OCI-LY1 (cell line): Measurements from ENCODE around the gene PROC.

Source experiments
- H2AFZ ChIP-seq: fragments of 200-600 bp; sonication (generic), shearing (Covaris generic); 2 replicates; pipeline ENCODE4 v1.6.0; 2014; ENCODE audit warnings: antibody characterized with exemption, mild to moderate bottlenecking, low read length
- H3F3A ChIP-seq: fragments of 200-600 bp; sonication (generic), shearing (Covaris generic); 2 replicates; pipeline ENCODE4 v1.6.0; 2014; ENCODE audit warnings: mild to moderate bottlenecking, antibody characterized with exemption, low read length, moderate library complexity; ENCODE audit not compliant: insufficient read depth
- H3K27ac ChIP-seq: fragments of 200-600 bp; sonication (generic); 2 replicates; pipeline ENCODE4 v1.5.1; 2014; ENCODE audit warnings: low read length, mixed run types, mild to moderate bottlenecking, low read depth; ENCODE audit not compliant: poor library complexity, severe bottlenecking
- H3K27me3 ChIP-seq: fragments of 200-600 bp; sonication (generic); 2 replicates; pipeline ENCODE4 v1.6.0; 2014; ENCODE audit warnings: antibody characterized with exemption, mild to moderate bottlenecking, low read length, moderate library complexity; ENCODE audit not compliant: insufficient read depth
- H3K36me3 ChIP-seq: fragments of 200-600 bp; sonication (generic); 2 replicates; pipeline ENCODE4 v1.6.1; 2014; ENCODE audit warnings: mild to moderate bottlenecking, antibody characterized with exemption, low read length, moderate library complexity, mixed read lengths; ENCODE audit not compliant: insufficient read depth
- H3K4me1 ChIP-seq: fragments of 200-600 bp; sonication (generic); 2 replicates; pipeline ENCODE4 v1.5.1; 2014; ENCODE audit warnings: mild to moderate bottlenecking, low read length, moderate library complexity; ENCODE audit not compliant: insufficient read depth, severe bottlenecking
- H3K4me2 ChIP-seq: fragments of 200-600 bp; sonication (generic), shearing (Covaris generic); 2 replicates; pipeline ENCODE4 v1.6.1; 2014; ENCODE audit warnings: low read length
- H3K4me3 ChIP-seq: fragments of 200-600 bp; sonication (generic); 2 replicates; pipeline ENCODE4 v1.5.1; 2014; ENCODE audit warnings: low read length, low read depth, mild to moderate bottlenecking, mixed read lengths; ENCODE audit not compliant: poor library complexity, severe bottlenecking
- H3K79me2 ChIP-seq: fragments of 200-600 bp; shearing (Covaris generic); 2 replicates; pipeline ENCODE4 v1.6.1; 2016; ENCODE audit warnings: mixed run types, low read length, mixed read lengths; ENCODE audit not compliant: insufficient read depth
- H3K9ac ChIP-seq: fragments of 200-600 bp; sonication (generic), shearing (Covaris generic); 2 replicates; pipeline ENCODE4 v1.6.1; 2014; ENCODE audit warnings: mild to moderate bottlenecking, low read length, mixed read lengths
- H3K9me2 ChIP-seq: fragments of 200-600 bp; sonication (generic), shearing (Covaris generic); 2 replicates; pipeline ENCODE4 v1.6.1; 2014; ENCODE audit warnings: low read depth, mild to moderate bottlenecking, low read length, mixed read lengths
- H3K9me3 ChIP-seq: fragments of 200-600 bp; shearing (Covaris generic); 2 replicates; pipeline ENCODE4 v1.6.1; 2014; ENCODE audit warnings: low read length, mixed read lengths
- H4K20me1 ChIP-seq: fragments of 200-600 bp; sonication (generic), shearing (Covaris generic); 2 replicates; pipeline ENCODE4 v1.6.0; 2016; ENCODE audit warnings: mild to moderate bottlenecking, low read length; ENCODE audit not compliant: insufficient read depth
- EZH2 ChIP-seq: fragments of 200-600 bp; sonication (generic), shearing (Covaris generic); IDR thresholded peaks from 2 replicates; pipeline ENCODE4 v1.8.0; 2017; ENCODE audit warnings: borderline replicate concordance, mixed run types, mild to moderate bottlenecking, antibody characterized with exemption, low read length, moderate library complexity, mixed read lengths
- TF ChIP-seq, protein P1 (sequence below): fragments of 200-600 bp; sonication (generic), shearing (Covaris generic); IDR thresholded peaks from 2 replicates; pipeline ENCODE4 v1.5.1; 2017; ENCODE audit warnings: mild to moderate bottlenecking, antibody characterized with exemption, low read length, moderate library complexity, mixed read lengths

The PROC gene

DNA sequence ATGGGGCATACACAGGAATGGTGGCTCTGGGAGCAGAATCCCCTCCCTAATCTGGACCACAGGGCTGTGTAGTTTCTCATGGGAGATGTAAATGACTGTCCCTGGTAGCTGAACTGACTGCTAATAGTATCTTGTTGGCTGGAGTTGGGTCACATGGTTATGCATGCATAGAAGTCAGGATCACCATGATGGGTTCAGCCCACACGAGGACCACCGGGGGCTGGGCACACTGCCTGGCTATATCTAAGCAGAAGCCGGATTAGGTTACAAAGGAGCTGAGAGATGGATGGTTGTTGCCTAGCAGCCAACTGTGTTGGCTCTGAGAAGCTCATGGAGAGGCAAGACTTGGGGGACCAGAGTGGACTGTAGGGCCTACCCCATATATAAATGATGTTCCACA is 23.7 kb upstream of the PROC start:
- H3K36me3 ChIP-seq: peaks cover 3% of the 10 kb centered on the region; the same call in 1 of the 2 replicates
- TF ChIP-seq, protein P1, sequence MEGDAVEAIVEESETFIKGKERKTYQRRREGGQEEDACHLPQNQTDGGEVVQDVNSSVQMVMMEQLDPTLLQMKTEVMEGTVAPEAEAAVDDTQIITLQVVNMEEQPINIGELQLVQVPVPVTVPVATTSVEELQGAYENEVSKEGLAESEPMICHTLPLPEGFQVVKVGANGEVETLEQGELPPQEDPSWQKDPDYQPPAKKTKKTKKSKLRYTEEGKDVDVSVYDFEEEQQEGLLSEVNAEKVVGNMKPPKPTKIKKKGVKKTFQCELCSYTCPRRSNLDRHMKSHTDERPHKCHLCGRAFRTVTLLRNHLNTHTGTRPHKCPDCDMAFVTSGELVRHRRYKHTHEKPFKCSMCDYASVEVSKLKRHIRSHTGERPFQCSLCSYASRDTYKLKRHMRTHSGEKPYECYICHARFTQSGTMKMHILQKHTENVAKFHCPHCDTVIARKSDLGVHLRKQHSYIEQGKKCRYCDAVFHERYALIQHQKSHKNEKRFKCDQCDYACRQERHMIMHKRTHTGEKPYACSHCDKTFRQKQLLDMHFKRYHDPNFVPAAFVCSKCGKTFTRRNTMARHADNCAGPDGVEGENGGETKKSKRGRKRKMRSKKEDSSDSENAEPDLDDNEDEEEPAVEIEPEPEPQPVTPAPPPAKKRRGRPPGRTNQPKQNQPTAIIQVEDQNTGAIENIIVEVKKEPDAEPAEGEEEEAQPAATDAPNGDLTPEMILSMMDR: no peak
- no peak for TF ChIP-seq EZH2
- no peaks in the 10 kb centered on the region for H3K9me2 ChIP-seq
- H3K79me2 ChIP-seq: no peaks in the 10 kb centered on the region
- no peaks in the 10 kb centered on the region for H3K9me3 ChIP-seq
- H3K27ac ChIP-seq: no peak overlapping the region
- peaks cover 17% of the 10 kb centered on the region for H3K4me1 ChIP-seq
- no peaks in the 10 kb centered on the region for H3K27me3 ChIP-seq
- no peaks in the 10 kb centered on the region; the same call in 1 of the 2 replicates for H3F3A ChIP-seq
- H3K4me2 ChIP-seq: no peak overlapping the region
- no peak overlapping the region for H3K9ac ChIP-seq
- H2AFZ ChIP-seq: no peak overlapping the region
- H4K20me1 ChIP-seq: no peaks in the 10 kb centered on the region
- H3K4me3 ChIP-seq: no peak overlapping the region

DNA sequence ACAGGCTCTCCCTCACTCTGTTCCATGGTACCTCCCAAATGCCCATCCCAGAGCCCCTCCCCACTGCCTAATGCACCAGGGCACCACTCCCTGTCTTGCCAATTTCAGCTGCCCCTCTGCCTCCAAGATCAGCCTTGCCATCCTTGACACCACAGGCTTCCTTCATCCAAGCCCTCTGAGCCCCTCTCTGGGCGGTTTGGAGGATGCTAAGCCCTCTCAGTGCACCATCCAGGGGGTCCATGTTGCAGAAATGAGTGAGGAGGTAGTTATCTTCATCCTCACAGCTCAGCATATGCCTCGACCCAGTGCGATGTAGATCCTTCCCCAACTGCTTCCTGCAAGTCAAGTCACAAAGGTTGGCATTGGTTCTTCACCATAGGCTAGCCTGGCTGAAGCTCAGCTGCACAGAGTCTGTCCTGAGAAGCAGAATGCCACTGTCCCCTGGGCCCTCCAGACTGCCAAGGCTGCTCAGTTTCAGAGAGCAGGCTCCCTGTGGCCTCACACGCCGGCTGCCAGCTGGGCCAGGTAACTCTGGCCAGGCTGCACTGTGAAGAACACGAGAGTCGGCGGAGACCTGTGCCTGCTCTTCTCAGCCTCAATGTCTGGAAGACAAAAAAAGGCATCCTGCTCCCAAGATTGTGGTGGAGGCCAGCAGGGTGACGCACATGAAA is 20.5 kb upstream of the PROC start:
- Histone ChIP-seq H3K9me2 (no peaks in the 10 kb centered on the region), H3K4me2 (no peak overlapping the region), H3K9ac (no peak overlapping the region), H3K9me3 (no peaks in the 10 kb centered on the region), H3K79me2 (no peaks in the 10 kb centered on the region), H3K27me3 (no peaks in the 10 kb centered on the region), H3K4me3 (no peak overlapping the region), H3F3A (no peaks in the 10 kb centered on the region), H3K36me3 (peaks cover 3% of the 10 kb centered on the region; the same call in 1 of the 2 replicates), H2AFZ (no peak overlapping the region), H3K27ac (no peak overlapping the region), H3K4me1 (no peaks in the 10 kb centered on the region), H4K20me1 (no peaks in the 10 kb centered on the region)
- TF ChIP-seq, protein P1: no peak
- no peak for TF ChIP-seq EZH2

DNA sequence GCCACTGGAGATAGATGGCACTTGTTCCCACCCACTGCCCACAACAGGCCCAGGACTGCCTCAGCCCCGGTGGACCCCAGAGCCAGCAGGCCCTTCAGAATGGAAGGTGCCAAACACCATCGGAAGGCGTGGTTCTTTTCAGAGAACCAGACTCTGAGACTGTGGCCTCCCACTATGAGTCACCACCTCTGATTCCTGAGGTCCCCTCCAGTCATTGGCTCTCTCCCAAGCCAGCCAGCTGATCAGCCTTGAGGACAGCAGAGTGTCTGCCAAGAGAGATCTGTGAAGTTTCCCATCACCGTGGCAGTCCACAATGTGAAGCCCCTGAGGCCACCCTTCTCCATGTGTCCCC is 20.0 kb upstream of the PROC start:
- Histone ChIP-seq H3K36me3 (peaks cover 3% of the 10 kb centered on the region; the same call in 1 of the 2 replicates), H3K4me1 (no peaks in the 10 kb centered on the region), H3K9me2 (no peaks in the 10 kb centered on the region), H2AFZ (no peak overlapping the region), H3F3A (no peaks in the 10 kb centered on the region), H3K27ac (no peak overlapping the region), H3K9ac (no peak overlapping the region), H3K79me2 (no peaks in the 10 kb centered on the region), H3K9me3 (no peaks in the 10 kb centered on the region), H4K20me1 (no peaks in the 10 kb centered on the region), H3K4me2 (no peak overlapping the region), H3K27me3 (no peaks in the 10 kb centered on the region), H3K4me3 (no peak overlapping the region)
- TF ChIP-seq EZH2: no peak
- TF ChIP-seq, protein P1: no peak
